Mononuclear cell (primary cell): Measurements from ENCODE around the gene OR13A1. TPM values are rescaled to one million over a fixed set of nuclear protein-coding genes. Genes with fewer than 3 reads are reported as not detected.
"Not testable (repeated sequence)": the region's sequence is repeated elsewhere in the genome, so short reads cannot be mapped to it uniquely, and the experiment has no call there.

ENCODE experiments used
- H3K27me3 ChIP-seq: 2 replicates; pipeline ENCODE4 v1.6.0; 2011; ENCODE audit warnings: low read length, control low read depth; ENCODE audit not compliant: insufficient read depth
- H3K4me1 ChIP-seq: 2 replicates; pipeline ENCODE4 v1.5.1; 2011; ENCODE audit warnings: mild to moderate bottlenecking, low read length, control low read depth; ENCODE audit not compliant: insufficient read depth
- H3K4me3 ChIP-seq: 2 replicates; pipeline ENCODE4 v1.5.1; 2011; ENCODE audit warnings: mild to moderate bottlenecking, low read length, moderate library complexity
- H3K9me3 ChIP-seq: 2 replicates; pipeline ENCODE4 v1.5.1; 2011; ENCODE audit warnings: low read depth, mild to moderate bottlenecking, control low read depth, low read length
- total RNA-seq: library from RNA; depleted of rRNA; stranded (reverse); fragments of >200 nt; gene quantifications from one replicate; pipeline ENCODE4 v1.2.3, GENCODE V29; 2012

Gene OR13A1
- total RNA-seq, 1 donor: 0.10 TPM

DNA sequence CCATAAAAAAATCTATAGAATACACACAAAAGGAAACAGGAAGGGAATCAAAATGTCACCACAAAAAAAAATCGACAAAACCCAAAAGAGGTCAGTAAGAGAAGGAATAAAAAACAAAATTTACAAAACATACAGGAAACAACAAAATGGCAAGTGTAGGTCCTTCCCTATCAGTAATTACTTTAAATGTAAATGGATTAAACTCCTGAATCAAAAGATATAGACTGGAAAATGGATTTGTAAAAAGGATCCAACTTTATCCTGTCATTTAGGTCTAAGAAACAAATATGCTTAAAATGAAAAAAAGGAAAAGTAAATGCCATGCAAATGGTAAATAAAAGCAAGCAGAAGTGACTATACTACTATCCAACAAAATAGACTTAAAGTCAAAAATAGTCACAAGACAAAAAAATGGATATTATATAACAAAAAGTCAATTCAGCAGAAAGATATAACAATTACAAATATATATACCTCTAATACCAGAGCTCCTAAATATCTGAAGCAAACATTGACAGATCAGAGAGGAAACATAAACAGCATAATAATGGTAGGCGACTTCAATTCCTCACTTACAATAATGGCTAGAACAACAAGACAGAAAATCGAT lies 2.0 kb downstream of the OR13A1 start:
- Histone ChIP-seq H3K9me3 (peaks cover 17% of the 10 kb centered on the region), H3K27me3 (no peaks in the 10 kb centered on the region), H3K4me1 (no peaks in the 10 kb centered on the region), H3K4me3 (no peak overlapping the region)

DNA sequence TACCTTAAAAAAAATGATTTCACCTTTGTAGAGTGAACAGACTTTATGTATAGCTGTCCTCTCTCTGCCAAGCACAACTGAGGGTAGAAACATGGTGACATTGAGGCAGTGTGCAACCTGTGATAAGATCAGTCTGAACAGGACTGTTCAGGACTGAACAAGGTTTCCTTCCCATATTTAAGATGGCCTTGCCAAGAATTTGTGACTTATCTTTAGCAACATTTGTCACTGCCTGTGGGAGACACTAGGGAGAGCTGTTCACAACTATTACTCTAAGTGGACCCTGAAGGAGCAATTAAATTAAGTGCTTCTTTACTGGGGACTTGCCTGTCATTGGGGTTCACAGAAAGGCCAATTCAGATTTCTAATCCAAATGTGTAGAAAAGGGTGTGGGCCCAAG lies 6.7 kb downstream of the OR13A1 start:
- Histone ChIP-seq H3K9me3 (peaks cover 17% of the 10 kb centered on the region), H3K4me3 (no peak overlapping the region), H3K27me3 (no peaks in the 10 kb centered on the region), H3K4me1 (no peaks in the 10 kb centered on the region)

DNA sequence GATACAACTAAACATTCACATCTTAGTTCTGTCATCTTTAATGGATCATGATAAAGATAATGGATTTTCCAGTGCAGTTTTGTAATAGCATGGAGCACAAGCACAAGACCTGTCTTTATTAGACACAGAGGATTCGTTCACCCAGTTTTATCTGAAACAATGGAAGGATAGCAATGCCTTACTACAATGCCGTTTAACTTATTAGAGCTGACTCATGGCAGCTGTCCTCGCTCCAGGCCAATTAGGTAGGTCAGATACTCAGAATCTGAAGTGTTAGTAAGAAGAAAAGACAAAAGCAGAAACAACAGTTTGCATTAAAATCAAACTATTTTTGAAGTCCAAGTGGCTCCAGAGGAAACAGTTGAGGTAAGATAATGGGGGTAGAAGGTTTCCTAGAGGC lies 12.8 kb downstream of the OR13A1 start:
- no peaks in the 10 kb centered on the region for H3K4me1 ChIP-seq
- H3K9me3 ChIP-seq: no peaks in the 10 kb centered on the region
- H3K27me3 ChIP-seq: no peaks in the 10 kb centered on the region
- H3K4me3 ChIP-seq: no peak overlapping the region

DNA sequence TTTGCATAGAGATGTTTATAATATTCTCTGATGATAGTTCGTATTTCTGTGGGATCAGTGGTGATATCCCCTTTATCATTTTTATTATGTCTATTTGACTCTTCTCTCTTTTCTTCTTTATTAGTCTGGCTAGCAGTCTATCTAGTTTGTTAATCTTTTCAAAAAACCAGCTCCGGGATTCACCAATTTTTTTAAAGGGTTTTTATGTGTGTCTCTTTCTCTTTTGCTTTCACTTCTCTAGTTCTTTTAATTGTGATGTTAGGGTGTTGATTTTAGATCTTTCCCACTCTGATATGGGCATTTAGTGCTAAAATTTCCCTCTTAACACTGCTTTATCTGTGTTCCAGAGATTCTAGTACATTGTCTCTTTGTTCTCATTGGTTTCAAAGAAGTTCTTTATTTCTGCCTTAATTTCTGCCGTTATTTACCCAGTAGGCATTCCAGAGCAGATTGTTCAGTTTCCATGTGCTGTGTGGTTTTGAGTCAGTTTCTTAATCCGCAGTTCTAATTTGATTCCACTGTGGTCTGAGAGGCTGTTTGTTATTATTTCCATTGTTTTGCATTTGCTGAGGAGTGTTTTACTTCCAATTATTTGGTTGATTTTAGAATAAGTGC lies 17.0 kb downstream of the OR13A1 start:
- not testable (repeated sequence) for H3K4me1 ChIP-seq, H3K27me3 ChIP-seq, H3K4me3 ChIP-seq, H3K9me3 ChIP-seq

DNA sequence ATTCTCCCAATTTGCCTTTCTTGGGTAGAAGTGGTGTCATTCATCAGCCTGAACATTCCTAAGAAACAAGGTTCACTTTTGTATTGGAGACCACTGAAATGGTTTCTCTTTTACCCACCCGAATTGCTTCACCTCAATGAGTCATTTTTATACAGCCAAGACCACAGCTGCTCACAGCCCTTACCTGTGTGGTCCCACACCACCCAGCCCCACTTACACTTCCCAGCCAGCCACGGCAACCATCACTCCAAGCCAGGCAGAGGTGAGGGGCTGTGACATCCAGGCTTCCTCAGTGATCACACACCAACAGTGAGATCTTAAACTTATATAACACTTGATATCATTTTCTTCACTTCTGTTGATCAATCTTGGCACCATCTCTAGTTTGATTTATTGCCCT lies 20.7 kb downstream of the OR13A1 start:
- Histone ChIP-seq H3K4me1 (no peaks in the 10 kb centered on the region), H3K9me3 (no peaks in the 10 kb centered on the region), H3K4me3 (no peak overlapping the region), H3K27me3 (no peaks in the 10 kb centered on the region)

DNA sequence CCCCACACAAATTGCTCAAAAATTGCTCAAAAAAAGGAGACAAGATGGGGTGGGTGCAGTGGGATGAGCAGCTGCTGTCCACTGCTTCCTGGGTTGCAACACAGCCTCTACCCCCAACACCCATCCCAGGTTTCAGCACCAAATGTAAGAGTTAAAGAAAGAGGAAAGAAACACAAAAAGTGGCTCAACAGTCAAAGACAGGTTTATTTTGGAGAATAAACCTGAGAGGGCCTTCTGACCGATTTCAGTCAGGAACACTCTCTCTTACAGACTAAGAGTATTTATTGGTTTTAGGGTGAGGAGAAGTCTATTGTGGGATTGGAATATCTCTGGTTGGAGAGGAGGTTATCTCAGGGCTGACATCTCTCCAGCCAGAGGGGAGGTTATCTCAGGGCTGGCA lies 28.4 kb downstream of the OR13A1 start:
- Histone ChIP-seq H3K4me1 (no peaks in the 10 kb centered on the region), H3K27me3 (no peaks in the 10 kb centered on the region), H3K4me3 (no peak overlapping the region), H3K9me3 (no peaks in the 10 kb centered on the region)

DNA sequence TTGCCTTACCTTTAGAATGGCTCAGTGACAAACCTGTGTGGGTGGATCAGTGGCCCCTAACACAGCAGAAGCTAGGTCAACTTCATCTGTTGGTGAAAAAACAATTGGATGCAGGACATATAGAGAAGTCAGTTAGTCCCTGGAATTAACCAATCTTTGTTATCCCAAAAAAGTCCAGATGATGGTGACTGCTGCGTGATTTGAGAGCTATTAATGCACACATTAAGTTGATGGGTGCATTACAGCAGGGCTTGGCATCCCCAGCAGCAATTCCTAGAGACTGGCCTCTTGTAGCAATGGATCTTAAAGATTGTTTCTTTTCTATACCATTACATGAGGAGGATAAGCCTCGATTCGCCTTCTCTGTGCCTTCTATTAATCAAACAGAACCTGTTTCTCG lies 33.3 kb downstream of the OR13A1 start:
- Histone ChIP-seq H3K4me3 (no peak overlapping the region), H3K4me1 (no peaks in the 10 kb centered on the region)

DNA sequence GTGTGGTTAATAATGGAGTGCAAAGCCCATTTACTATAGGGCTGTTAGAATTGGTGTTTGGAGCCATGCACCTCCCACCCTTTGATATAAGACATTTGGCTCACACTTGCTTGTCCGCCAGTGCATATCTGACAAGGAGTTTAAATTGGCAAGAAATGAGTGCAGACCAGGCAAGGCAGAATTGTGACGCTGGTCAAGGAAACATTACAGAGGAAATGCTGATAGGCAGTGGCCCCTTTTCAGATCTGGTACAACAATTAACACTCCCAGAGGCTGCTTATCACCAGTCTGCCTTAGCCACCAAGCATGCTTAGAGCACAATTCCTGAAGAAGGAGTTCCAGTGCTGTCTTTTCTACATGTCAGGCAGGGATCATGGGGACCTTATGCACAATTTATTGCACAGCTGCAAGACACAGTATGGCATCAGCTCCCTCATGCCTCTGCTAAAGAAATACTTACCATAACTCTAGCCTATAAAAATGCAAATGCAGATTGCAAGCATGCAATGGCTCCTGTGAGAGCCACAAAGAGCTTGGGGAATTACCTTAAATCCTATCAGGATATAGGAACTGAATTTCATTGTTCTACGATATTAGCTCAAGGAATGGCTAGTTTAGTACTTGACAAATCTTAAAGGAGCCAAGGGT lies 35.2 kb downstream of the OR13A1 start:
- Histone ChIP-seq H3K4me3 (no peak overlapping the region), H3K9me3 (no peaks in the 10 kb centered on the region), H3K27me3 (no peaks in the 10 kb centered on the region), H3K4me1 (no peaks in the 10 kb centered on the region)

More for the DNA sequence above, 33.3 kb downstream of the OR13A1 start:
- no peaks in the 10 kb centered on the region for H3K9me3 ChIP-seq
- H3K27me3 ChIP-seq: no peaks in the 10 kb centered on the region

DNA sequence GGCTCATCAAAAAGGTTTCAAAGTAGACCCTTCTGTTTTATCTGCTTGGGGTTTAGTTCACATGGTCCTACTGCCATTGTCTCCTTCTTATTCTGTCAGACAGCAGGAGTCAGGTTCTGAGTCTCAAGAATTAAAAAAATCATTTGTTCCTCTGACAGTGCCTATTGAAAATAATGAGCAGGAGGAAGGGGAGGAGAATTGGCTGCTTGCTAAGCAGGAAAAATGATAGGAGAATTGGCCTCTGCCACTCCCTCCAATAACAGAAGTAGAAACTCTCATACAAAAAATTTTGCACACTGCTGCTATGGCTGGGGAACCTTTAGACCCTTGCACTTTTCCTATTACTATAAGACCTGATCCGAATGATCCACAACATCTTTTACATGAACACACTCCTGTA lies 35.7 kb downstream of the OR13A1 start:
- Histone ChIP-seq H3K4me3 (no peak overlapping the region), H3K9me3 (no peaks in the 10 kb centered on the region), H3K4me1 (no peaks in the 10 kb centered on the region), H3K27me3 (no peaks in the 10 kb centered on the region)

DNA sequence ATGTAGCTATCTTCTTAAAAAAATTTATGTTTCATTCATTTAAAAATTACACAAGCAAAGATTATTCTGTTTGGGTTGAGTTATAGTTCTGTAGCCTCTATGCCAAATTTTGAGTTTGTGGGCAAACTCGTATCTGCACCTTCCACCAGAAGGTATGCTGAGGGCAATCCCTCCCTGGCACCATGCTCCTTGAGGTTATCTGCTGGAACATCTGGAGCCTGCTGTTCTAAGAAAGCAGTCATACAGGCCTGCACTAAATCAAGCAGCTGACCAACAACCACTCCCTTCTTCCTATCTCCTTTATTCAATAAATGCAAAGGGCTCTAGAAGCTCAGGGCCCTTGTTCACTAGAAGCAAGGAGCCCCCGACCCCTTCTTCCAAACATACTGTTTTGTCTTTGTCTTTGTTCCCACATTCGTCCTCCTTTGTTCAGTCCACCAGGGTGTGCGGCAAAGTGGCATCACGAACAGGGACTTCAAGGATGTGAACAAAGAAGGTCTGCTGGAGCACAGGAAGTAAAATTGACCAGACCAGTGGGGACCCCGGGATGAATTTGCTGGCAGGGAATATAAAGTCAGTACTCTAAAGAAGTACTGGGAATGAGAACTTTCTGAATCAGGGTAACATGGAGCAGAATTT lies 36.4 kb downstream of the OR13A1 start:
- Histone ChIP-seq H3K9me3 (no peaks in the 10 kb centered on the region), H3K4me1 (no peaks in the 10 kb centered on the region), H3K27me3 (no peaks in the 10 kb centered on the region), H3K4me3 (no peak overlapping the region)

DNA sequence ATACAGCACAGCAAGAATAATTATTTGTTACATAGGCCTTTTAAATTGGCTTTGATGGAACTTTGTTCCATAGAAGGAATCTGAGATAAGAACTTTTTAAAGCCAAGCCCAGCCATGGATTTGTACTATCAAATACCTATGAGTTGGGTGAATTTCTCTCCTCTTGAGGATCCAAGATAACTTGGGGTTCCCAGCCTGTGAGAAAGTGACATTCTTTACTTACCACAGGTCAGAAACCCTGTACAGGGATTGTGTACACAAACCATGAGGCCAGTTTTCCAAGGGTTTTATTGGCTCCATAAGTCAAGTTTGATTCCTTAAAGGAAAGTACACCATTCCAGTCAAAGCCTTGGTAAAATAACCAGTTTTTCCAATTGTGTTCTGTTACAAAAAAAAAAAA lies 39.3 kb downstream of the OR13A1 start:
- not testable (repeated sequence) for H3K4me1 ChIP-seq, H3K9me3 ChIP-seq, H3K4me3 ChIP-seq, H3K27me3 ChIP-seq

DNA sequence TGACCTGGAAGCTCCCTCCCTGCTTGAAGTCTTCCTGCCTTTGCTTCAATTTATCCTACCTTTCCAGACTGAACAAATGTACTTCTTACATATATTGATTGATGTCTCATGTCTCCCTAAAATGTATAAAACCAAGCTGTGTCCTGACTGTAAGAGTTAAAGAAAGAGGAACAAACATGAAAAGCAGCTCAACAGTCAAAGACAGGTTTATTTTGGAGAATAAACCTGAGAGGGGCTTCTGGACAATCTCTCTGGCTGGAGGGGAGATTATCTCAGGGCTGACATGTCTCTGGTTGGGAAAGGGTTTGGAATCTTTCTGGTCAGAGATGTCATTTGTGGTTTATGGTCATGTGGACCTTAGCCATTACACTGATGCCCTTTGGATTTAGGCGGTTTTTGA lies 41.0 kb downstream of the OR13A1 start:
- Histone ChIP-seq H3K27me3 (no peaks in the 10 kb centered on the region), H3K4me3 (no peak overlapping the region), H3K4me1 (no peaks in the 10 kb centered on the region), H3K9me3 (no peaks in the 10 kb centered on the region)

DNA sequence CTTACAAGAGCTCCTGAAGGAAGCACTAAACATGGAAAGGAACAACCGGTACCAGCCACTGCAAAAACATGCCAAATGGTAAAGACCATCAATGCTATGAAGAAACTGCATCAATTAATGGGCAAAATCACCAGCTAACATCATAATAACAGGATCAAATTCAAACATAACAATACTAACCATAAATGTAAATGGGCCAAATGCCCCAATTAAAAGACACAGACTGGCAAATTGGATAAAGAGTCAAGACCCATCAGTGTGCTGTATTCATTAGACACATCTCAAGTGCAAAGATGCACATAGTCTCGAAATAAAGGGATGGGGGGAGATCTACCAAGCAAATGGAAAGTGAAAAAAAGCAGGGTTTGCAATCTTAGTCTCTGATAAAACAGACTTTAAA lies 47.6 kb downstream of the OR13A1 start:
- H3K9me3 ChIP-seq, H3K4me1 ChIP-seq, H3K4me3 ChIP-seq: not testable (repeated sequence)
- peaks cover 14% of the 10 kb centered on the region for H3K27me3 ChIP-seq

DNA sequence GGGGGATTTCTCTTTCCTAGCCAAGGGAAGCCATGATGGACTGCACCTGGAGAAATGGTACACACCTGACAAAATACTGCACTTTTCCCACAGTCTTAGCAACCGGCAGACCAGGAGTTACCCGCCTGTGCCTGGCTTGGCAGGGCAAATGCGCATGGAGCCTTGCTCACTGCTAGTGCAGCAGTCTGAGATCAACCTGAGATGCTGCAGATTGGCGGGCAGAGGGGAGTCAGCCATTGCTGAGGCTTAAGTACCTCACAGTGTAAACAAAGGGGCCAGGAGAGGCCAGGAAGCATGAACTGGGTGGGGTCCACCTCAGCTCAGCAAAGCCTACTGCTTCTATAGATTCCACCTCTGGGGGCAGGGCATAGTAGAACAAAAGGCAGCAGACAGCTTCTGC lies 49.4 kb downstream of the OR13A1 start:
- Histone ChIP-seq H3K4me3 (no peak overlapping the region), H3K27me3 (peaks cover 14% of the 10 kb centered on the region), H3K9me3 (no peaks in the 10 kb centered on the region), H3K4me1 (no peaks in the 10 kb centered on the region)

DNA sequence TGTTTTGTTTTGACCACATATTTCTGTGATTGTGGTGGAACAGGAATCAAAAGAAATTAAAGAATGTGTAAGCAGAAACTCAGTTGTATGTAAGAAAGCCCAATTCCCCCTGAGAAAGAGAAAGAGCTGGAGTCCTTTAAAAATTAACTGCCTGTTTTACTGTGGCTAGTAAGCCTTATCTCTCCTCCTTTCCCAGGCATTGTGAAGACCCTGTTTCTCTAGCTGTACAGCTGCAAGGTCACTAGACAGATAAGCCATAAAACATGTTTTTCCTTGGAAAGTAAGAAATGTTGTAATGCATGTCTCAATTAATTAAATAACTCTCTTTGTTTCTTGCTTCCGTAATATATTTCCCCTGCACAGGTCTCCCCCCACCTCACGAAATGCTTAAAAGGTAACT lies 53.5 kb downstream of the OR13A1 start:
- Histone ChIP-seq H3K4me1 (no peaks in the 10 kb centered on the region), H3K27me3 (peaks cover 14% of the 10 kb centered on the region), H3K9me3 (no peaks in the 10 kb centered on the region), H3K4me3 (no peak overlapping the region)
